Fibroblast of lung (primary cell): ENCODE results near the gene PLEKHH2. TPM values are rescaled to one million over a fixed set of nuclear protein-coding genes. Genes with fewer than 3 reads are reported as not detected.
A peak's percentile ranks its signal among the peaks of the same experiment; 100 is the strongest.

Source experiments
- DNase-seq, 2 donors: peaks; one replicate each; pipeline versions ENCODE4 v3.0.0 to v3.0.0-alpha.2; 2010; ENCODE audit warnings: low read depth in 2 of 2
- H2AFZ ChIP-seq: 2 replicates; pipeline ENCODE4 v1.5.1; 2012; ENCODE audit warnings: low read length, control low read depth, inconsistent platforms
- H3K27ac ChIP-seq: 2 replicates; pipeline ENCODE4 v1.5.1; 2011; ENCODE audit warnings: low read length, control low read depth; ENCODE audit not compliant: insufficient read depth
- H3K27me3 ChIP-seq: 2 replicates; pipeline ENCODE4 v1.5.1; 2011; ENCODE audit warnings: mild to moderate bottlenecking, low read length; ENCODE audit not compliant: control insufficient read depth, insufficient read depth
- H3K36me3 ChIP-seq: 2 replicates; pipeline ENCODE4 v1.5.1; 2011; ENCODE audit warnings: low read length; ENCODE audit not compliant: control insufficient read depth, insufficient read depth
- H3K4me1 ChIP-seq: 2 replicates; pipeline ENCODE4 v1.5.1; 2011; ENCODE audit warnings: low read length; ENCODE audit not compliant: control insufficient read depth, insufficient read depth; ENCODE audit errors: extremely low read depth
- H3K4me2 ChIP-seq: 2 replicates; pipeline ENCODE4 v1.5.1; 2011; ENCODE audit warnings: low read length, control low read depth; ENCODE audit not compliant: insufficient read depth; ENCODE audit errors: extremely low read depth
- H3K4me3 ChIP-seq, 4 experiments: fragments of 200-600 bp in 1 of 4; sonication (generic) in 1 of 4; replicated peaks in 1 of 4; 2 replicates each; pipeline ENCODE4 v1.5.1; 2011 to 2016; ENCODE audit warnings: low read length in 4 of 4, low read depth in 3 of 4, mild to moderate bottlenecking in 3 of 4, control low read depth in 2 of 4, inconsistent platforms in 1 of 4, mixed read lengths in 1 of 4; ENCODE audit not compliant: insufficient read depth in 1 of 4; ENCODE audit errors: control extremely low read depth in 1 of 4
- H3K79me2 ChIP-seq: 2 replicates; pipeline ENCODE4 v1.5.1; 2012; ENCODE audit warnings: mild to moderate bottlenecking, low read length, inconsistent platforms; ENCODE audit not compliant: control insufficient read depth, insufficient read depth
- H3K9ac ChIP-seq: 2 replicates; pipeline ENCODE4 v1.5.1; 2011; ENCODE audit warnings: mild to moderate bottlenecking, low read length, control low read depth; ENCODE audit not compliant: insufficient read depth
- H3K9me3 ChIP-seq: 2 replicates; pipeline ENCODE4 v1.5.1; 2012; ENCODE audit warnings: low read depth, low read length; ENCODE audit not compliant: control insufficient read depth, insufficient read depth
- H4K20me1 ChIP-seq: 2 replicates; pipeline ENCODE4 v1.5.1; 2011; ENCODE audit warnings: low read length; ENCODE audit not compliant: control insufficient read depth, insufficient read depth; ENCODE audit errors: extremely low read depth
- EZH2 ChIP-seq: IDR thresholded peaks from 2 replicates; pipeline ENCODE4 v1.5.1; 2012; ENCODE audit warnings: low read length, control low read depth, mild to moderate bottlenecking; ENCODE audit errors: missing control alignments
- polyA plus RNA-seq, 2 donors: library from polyadenylated mRNA; depleted of rRNA in 1 of 2; stranded (reverse) in 1 of 2; unstranded in 1 of 2; fragments of >200 nt; gene quantifications; 2 replicates each; pipeline ENCODE4 v1.2.1, GENCODE V29; 2011 to 2012; ENCODE audit warnings: missing spikeins in 1 of 2
- total RNA-seq: library from RNA; depleted of rRNA; stranded (reverse); fragments of >200 nt; gene quantifications from 2 replicates; pipeline ENCODE4 v1.2.1, GENCODE V29; 2014
- TF ChIP-seq, protein P1 (sequence below), 2 donors: IDR thresholded peaks in 1 of 2; conservative IDR thresholded peaks in 1 of 2; 1 replicate in 1 of 2; 2 replicates in 1 of 2; pipeline ENCODE4 v1.5.1; 2011 to 2012; ENCODE audit warnings: low read length in 2 of 2, control low read depth in 1 of 2, inconsistent platforms in 1 of 2, low read depth in 1 of 2, mild to moderate bottlenecking in 1 of 2

The PLEKHH2 gene
- total and polyA plus RNA-seq, 2 donors (not counting 1 experiment from before 2014, with no cell fraction given): 6.9 to 14.0 TPM

- Histone ChIP-seq H3K4me1 (no peaks in the 10 kb centered on the region), H3K27ac (no peak overlapping the region), H3K79me2 (no peaks in the 10 kb centered on the region), H2AFZ (peak overlapping the region; percentile 14), H3K4me3 (no peak overlapping the region), H3K9ac (no peak overlapping the region), H4K20me1 (no peaks in the 10 kb centered on the region), H3K27me3 (no peaks in the 10 kb centered on the region), H3K36me3 (no peaks in the 10 kb centered on the region), H3K4me2 (peak overlapping the region; percentile 55), H3K9me3 (no peaks in the 10 kb centered on the region)
- peak in 1 of 2 donors; percentile 67 for DNase-seq
- TF ChIP-seq, protein P1, sequence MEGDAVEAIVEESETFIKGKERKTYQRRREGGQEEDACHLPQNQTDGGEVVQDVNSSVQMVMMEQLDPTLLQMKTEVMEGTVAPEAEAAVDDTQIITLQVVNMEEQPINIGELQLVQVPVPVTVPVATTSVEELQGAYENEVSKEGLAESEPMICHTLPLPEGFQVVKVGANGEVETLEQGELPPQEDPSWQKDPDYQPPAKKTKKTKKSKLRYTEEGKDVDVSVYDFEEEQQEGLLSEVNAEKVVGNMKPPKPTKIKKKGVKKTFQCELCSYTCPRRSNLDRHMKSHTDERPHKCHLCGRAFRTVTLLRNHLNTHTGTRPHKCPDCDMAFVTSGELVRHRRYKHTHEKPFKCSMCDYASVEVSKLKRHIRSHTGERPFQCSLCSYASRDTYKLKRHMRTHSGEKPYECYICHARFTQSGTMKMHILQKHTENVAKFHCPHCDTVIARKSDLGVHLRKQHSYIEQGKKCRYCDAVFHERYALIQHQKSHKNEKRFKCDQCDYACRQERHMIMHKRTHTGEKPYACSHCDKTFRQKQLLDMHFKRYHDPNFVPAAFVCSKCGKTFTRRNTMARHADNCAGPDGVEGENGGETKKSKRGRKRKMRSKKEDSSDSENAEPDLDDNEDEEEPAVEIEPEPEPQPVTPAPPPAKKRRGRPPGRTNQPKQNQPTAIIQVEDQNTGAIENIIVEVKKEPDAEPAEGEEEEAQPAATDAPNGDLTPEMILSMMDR (conservative IDR thresholded peaks at IDR 0.05 in 1 of 2, IDR thresholded peaks at IDR 0.05 in 1 of 2; ENCODE audit: low read depth in 1 of 2, low read length in 2 of 2): no peak
- TF ChIP-seq EZH2: no peak
Observed at GRCh38 chr2:43612944-43613343, 24.1 kb upstream of the PLEKHH2 start.

DNA sequence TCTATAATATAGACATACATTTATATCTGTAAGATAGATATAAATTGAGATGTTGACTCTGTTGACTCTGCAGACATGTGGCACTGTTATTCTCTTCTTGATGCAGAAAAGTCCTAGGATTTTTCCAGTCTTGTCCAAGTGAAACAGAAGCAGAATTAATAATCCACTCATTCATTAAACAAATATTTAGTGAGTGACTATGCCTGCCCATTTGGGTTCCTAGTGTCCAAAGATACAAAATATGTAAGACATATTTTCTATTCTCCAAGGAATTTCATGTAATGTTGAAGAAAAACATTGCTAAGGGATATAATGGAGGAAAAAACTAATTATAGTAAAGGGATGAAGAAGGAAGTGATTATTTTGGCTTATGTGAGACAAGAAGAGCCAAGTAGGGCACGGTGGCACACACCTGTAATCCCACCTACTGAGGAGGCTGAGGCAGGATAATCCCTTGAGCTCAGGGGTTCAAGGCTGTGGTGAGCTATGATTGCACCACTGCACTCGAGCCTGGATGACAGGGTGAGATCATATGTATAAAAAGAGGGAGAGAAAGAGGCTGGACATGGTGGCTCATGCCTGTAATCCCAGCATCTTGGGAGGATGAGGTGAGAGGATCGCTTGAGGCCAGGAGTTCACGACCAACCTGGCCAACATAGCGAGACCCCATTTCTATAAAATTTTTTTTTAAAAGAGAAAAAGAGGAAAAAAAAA is 19.9 kb upstream of the PLEKHH2 start:
- Histone ChIP-seq H3K9ac (no peak overlapping the region), H3K4me2 (no peak overlapping the region), H3K4me1 (no peaks in the 10 kb centered on the region), H3K36me3 (no peaks in the 10 kb centered on the region), H3K4me3 (no peak overlapping the region), H3K27ac (no peak overlapping the region), H4K20me1 (no peaks in the 10 kb centered on the region), H2AFZ (no peak overlapping the region), H3K9me3 (no peaks in the 10 kb centered on the region), H3K79me2 (no peaks in the 10 kb centered on the region), H3K27me3 (no peaks in the 10 kb centered on the region)
- no peak for DNase-seq
- TF ChIP-seq, protein P1 (conservative IDR thresholded peaks at IDR 0.05 in 1 of 2, IDR thresholded peaks at IDR 0.05 in 1 of 2; ENCODE audit: low read depth in 1 of 2, low read length in 2 of 2): no peak
- TF ChIP-seq EZH2: no peak

DNA sequence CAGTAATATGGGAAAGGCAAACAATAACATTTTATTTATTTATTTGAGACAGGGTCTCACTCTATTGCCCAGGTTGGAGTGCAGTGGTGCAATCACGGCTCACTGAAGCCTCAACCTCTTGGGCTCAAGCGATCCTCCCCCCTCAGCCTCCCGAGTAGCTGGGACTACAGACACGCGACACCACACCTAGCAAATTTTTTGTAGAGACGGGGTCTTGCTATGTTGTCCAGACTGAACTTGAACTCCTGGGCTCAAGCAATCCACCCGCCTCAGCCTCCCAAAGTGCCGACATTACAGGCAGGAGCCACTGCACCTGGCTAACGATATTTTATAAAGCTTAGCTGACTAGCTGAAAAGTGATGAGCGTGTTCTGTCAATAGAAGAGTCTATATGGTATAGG is 17.5 kb upstream of the PLEKHH2 start:
- Histone ChIP-seq H3K36me3 (no peaks in the 10 kb centered on the region), H2AFZ (no peak overlapping the region), H3K4me2 (no peak overlapping the region), H3K4me1 (no peaks in the 10 kb centered on the region), H3K9ac (no peak overlapping the region), H4K20me1 (no peaks in the 10 kb centered on the region), H3K4me3 (no peak overlapping the region), H3K9me3 (no peaks in the 10 kb centered on the region), H3K27me3 (no peaks in the 10 kb centered on the region), H3K27ac (no peak overlapping the region), H3K79me2 (no peaks in the 10 kb centered on the region)
- no peak for DNase-seq
- TF ChIP-seq, protein P1 (conservative IDR thresholded peaks at IDR 0.05 in 1 of 2, IDR thresholded peaks at IDR 0.05 in 1 of 2; ENCODE audit: low read depth in 1 of 2, low read length in 2 of 2): no peak
- TF ChIP-seq EZH2: no peak
